DND-41 (cell line): Measurements from ENCODE around the gene PPP1R37.

Experiments used
- ATAC-seq: fragments of 200-7000 bp; cut with Tn5 transposase; 3 replicates; pipeline ENCODE4 v1.9.1; 2021; ENCODE audit warnings: low read depth; ENCODE audit not compliant: insufficient read depth
- DNase-seq: peaks from one replicate; pipeline ENCODE4 v3.0.0-alpha.2; 2020
- H2AFZ ChIP-seq: 2 replicates; pipeline ENCODE4 v1.6.0; 2012; ENCODE audit warnings: low read depth, low read length
- H3K27ac ChIP-seq: 2 replicates; pipeline ENCODE4 v1.5.1; 2012; ENCODE audit warnings: low read length, inconsistent platforms
- H3K27me3 ChIP-seq: fragments of 200-600 bp; sonication (generic); 2 replicates; pipeline ENCODE4 v1.6.0; 2012; ENCODE audit warnings: low read length, mild to moderate bottlenecking, inconsistent platforms; ENCODE audit not compliant: insufficient read depth, poor library complexity
- H3K36me3 ChIP-seq: 2 replicates; pipeline ENCODE4 v1.5.1; 2012; ENCODE audit warnings: low read length, inconsistent platforms; ENCODE audit not compliant: insufficient read depth
- H3K4me1 ChIP-seq: 2 replicates; pipeline ENCODE4 v1.5.1; 2012; ENCODE audit warnings: mild to moderate bottlenecking, low read length; ENCODE audit not compliant: insufficient read depth
- H3K4me2 ChIP-seq: 2 replicates; pipeline ENCODE4 v1.6.0; 2012; ENCODE audit warnings: mild to moderate bottlenecking, moderate library complexity, low read length, inconsistent platforms; ENCODE audit not compliant: insufficient read depth
- H3K4me3 ChIP-seq, 2 experiments: fragments of 200-600 bp in 1 of 2; shearing (Covaris generic) in 1 of 2; 2 replicates each; pipeline ENCODE4 v1.5.1; 2012 to 2016; ENCODE audit warnings: inconsistent platforms in 2 of 2, low read length in 2 of 2, mild to moderate bottlenecking in 2 of 2, low read depth in 1 of 2, moderate library complexity in 1 of 2
- H3K79me2 ChIP-seq: 2 replicates; pipeline ENCODE4 v1.6.0; 2012; ENCODE audit warnings: low read length, inconsistent platforms; ENCODE audit not compliant: insufficient read depth
- H3K9ac ChIP-seq: 2 replicates; pipeline ENCODE4 v1.6.0; 2012; ENCODE audit warnings: low read depth, mild to moderate bottlenecking, inconsistent platforms, low read length, moderate library complexity
- H3K9me3 ChIP-seq: 2 replicates; pipeline ENCODE4 v1.5.1; 2012; ENCODE audit warnings: low read length, moderate library complexity, mild to moderate bottlenecking, inconsistent platforms; ENCODE audit not compliant: insufficient read depth, severe bottlenecking
- H4K20me1 ChIP-seq: 2 replicates; pipeline ENCODE4 v1.6.0; 2012; ENCODE audit warnings: low read length; ENCODE audit not compliant: insufficient read depth
- EZH2 ChIP-seq: IDR thresholded peaks from 3 replicates; pipeline ENCODE4 v1.6.1; 2012; ENCODE audit warnings: borderline replicate concordance, low read depth, mild to moderate bottlenecking, moderate library complexity, low read length, inconsistent platforms; ENCODE audit not compliant: severe bottlenecking
- TF ChIP-seq, protein P1 (sequence below): IDR thresholded peaks from 2 replicates; pipeline ENCODE4 v1.5.1; 2012; ENCODE audit warnings: borderline replicate concordance, low read length, moderate library complexity, mild to moderate bottlenecking; ENCODE audit not compliant: poor library complexity, severe bottlenecking; ENCODE audit errors: extremely low read depth

PPP1R37 gene

GRCh38 chr19:45058622-45059159, 34.3 kb upstream of the PPP1R37 start:
- peaks cover 50% of the 10 kb centered on the region for H4K20me1 ChIP-seq
- no peak overlapping the region for H3K4me2 ChIP-seq
- H3K9ac ChIP-seq: no peak overlapping the region
- no peak overlapping the region for H3K27ac ChIP-seq
- H3K4me3 ChIP-seq: no peak overlapping the region
- H3K9me3 ChIP-seq: no peaks in the 10 kb centered on the region
- no peaks in the 10 kb centered on the region for H3K4me1 ChIP-seq
- DNase-seq (no peak), ATAC-seq (no peak)
- H3K79me2 ChIP-seq: peaks cover 10% of the 10 kb centered on the region; the same call in 1 of the 2 replicates
- H2AFZ ChIP-seq: no peak overlapping the region
- no peaks in the 10 kb centered on the region for H3K27me3 ChIP-seq
- no peak for TF ChIP-seq EZH2
- TF ChIP-seq, protein P1, sequence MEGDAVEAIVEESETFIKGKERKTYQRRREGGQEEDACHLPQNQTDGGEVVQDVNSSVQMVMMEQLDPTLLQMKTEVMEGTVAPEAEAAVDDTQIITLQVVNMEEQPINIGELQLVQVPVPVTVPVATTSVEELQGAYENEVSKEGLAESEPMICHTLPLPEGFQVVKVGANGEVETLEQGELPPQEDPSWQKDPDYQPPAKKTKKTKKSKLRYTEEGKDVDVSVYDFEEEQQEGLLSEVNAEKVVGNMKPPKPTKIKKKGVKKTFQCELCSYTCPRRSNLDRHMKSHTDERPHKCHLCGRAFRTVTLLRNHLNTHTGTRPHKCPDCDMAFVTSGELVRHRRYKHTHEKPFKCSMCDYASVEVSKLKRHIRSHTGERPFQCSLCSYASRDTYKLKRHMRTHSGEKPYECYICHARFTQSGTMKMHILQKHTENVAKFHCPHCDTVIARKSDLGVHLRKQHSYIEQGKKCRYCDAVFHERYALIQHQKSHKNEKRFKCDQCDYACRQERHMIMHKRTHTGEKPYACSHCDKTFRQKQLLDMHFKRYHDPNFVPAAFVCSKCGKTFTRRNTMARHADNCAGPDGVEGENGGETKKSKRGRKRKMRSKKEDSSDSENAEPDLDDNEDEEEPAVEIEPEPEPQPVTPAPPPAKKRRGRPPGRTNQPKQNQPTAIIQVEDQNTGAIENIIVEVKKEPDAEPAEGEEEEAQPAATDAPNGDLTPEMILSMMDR: no peak
- H3K36me3 ChIP-seq: peaks cover 92% of the 10 kb centered on the region

DNA sequence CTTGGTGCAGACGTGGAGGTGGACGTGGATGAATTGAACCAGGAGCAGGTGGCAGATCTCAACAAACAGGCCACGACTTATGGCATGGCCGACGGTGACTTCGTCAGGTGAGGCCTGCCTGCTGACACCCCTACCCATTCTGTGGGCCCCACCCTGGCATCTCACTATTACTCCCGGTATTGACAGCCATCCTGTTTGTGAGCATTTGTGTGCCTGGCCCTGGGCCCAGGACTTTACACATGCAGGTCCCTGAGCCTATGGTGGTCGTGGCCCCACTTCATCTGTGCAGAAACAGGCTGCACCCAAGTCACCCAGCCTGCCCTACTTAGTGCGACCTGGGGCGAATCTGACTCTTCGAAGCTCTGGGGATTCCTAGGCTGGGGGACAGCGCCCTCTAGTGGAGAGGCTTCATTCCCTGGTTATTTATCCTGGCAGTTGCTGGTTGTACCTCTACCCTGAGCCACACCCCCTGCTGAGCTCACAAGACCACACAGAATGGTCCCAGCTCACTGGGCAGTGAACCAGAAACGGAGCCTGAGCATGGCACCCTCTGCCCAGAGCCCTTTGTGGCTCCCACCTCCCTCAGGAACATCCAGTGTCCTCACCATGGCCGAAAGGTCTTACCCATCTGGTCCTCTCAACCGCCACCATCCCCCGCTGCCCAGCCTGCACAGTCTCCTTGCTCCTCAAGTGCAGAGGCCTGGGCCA, 33.6 kb upstream of the PPP1R37 start:
- Histone ChIP-seq H4K20me1 (peaks cover 46% of the 10 kb centered on the region), H3K4me1 (no peaks in the 10 kb centered on the region), H3K36me3 (peaks cover 92% of the 10 kb centered on the region), H3K9ac (no peak overlapping the region), H3K27me3 (no peaks in the 10 kb centered on the region), H3K4me3 (no peak overlapping the region), H3K4me2 (no peak overlapping the region), H3K79me2 (peaks cover 9% of the 10 kb centered on the region; the same call in 1 of the 2 replicates), H3K27ac (no peak overlapping the region), H2AFZ (no peak overlapping the region), H3K9me3 (no peaks in the 10 kb centered on the region)
- peak; percentile 88 for ATAC-seq
- TF ChIP-seq, protein P1: peak; percentile 88
- TF ChIP-seq EZH2: no peak
- DNase-seq: peak; percentile 79

GRCh38 chr19:45061965-45062364, 31.0 kb upstream of the PPP1R37 start:
- no peak for DNase-seq
- TF ChIP-seq, protein P1: no peak
- no peak for TF ChIP-seq EZH2
- Histone ChIP-seq H3K9me3 (no peaks in the 10 kb centered on the region), H3K4me1 (no peaks in the 10 kb centered on the region), H3K36me3 (peaks cover 91% of the 10 kb centered on the region), H3K79me2 (peaks cover 5% of the 10 kb centered on the region; the same call in 1 of the 2 replicates), H3K4me3 (no peak overlapping the region), H3K27me3 (no peaks in the 10 kb centered on the region), H3K9ac (no peak overlapping the region), H3K27ac (no peak overlapping the region), H4K20me1 (peaks cover 32% of the 10 kb centered on the region), H3K4me2 (no peak overlapping the region), H2AFZ (no peak overlapping the region)
- ATAC-seq: no peak
